GM10266 (cell line): ENCODE data around the gene CRAMP1.

Source experiments
- DNase-seq: peaks from one replicate; pipeline ENCODE4 v3.0.0; 2012; ENCODE audit errors: extremely low spot score
- TF ChIP-seq, protein P1 (sequence below): IDR thresholded peaks from 2 replicates; pipeline ENCODE4 v1.5.1; 2012; ENCODE audit warnings: mild to moderate bottlenecking, low read depth; ENCODE audit not compliant: control insufficient read depth, insufficient read depth; ENCODE audit errors: missing control alignments

Gene CRAMP1

GRCh38 chr16:1655269-1655807, 43.2 kb downstream of the CRAMP1 start:
- no peak for DNase-seq
- TF ChIP-seq, protein P1, sequence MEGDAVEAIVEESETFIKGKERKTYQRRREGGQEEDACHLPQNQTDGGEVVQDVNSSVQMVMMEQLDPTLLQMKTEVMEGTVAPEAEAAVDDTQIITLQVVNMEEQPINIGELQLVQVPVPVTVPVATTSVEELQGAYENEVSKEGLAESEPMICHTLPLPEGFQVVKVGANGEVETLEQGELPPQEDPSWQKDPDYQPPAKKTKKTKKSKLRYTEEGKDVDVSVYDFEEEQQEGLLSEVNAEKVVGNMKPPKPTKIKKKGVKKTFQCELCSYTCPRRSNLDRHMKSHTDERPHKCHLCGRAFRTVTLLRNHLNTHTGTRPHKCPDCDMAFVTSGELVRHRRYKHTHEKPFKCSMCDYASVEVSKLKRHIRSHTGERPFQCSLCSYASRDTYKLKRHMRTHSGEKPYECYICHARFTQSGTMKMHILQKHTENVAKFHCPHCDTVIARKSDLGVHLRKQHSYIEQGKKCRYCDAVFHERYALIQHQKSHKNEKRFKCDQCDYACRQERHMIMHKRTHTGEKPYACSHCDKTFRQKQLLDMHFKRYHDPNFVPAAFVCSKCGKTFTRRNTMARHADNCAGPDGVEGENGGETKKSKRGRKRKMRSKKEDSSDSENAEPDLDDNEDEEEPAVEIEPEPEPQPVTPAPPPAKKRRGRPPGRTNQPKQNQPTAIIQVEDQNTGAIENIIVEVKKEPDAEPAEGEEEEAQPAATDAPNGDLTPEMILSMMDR: no peak

- TF ChIP-seq, protein P1: no peak
- no peak for DNase-seq
Measured at GRCh38 chr16:1655909-1656807, 44.0 kb downstream of the CRAMP1 start.

- TF ChIP-seq, protein P1: no peak
- DNase-seq: no peak
Measured at GRCh38 chr16:1656808-1657617, 44.9 kb downstream of the CRAMP1 start.

DNA sequence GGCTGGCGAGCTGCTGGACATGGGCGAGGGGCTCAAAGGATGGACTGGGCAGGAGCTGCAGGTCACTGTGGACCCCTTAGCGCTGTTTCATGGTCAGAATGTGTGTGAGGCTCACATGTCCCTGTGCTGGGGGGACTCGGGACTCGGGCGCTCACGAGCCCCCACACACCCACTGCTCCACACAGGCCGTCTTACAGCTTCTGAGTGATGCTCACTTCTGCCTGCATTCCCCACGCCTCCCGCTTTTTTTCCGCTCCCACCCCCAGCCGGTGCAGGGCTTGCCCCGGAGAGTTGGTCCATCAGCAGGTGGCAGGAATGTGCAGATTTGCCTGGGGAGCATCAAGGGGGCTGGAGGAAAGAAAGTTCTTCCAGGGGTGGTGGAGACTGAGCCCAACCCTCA, 45.7 kb downstream of the CRAMP1 start:
- TF ChIP-seq, protein P1: no peak
- no peak for DNase-seq

DNA sequence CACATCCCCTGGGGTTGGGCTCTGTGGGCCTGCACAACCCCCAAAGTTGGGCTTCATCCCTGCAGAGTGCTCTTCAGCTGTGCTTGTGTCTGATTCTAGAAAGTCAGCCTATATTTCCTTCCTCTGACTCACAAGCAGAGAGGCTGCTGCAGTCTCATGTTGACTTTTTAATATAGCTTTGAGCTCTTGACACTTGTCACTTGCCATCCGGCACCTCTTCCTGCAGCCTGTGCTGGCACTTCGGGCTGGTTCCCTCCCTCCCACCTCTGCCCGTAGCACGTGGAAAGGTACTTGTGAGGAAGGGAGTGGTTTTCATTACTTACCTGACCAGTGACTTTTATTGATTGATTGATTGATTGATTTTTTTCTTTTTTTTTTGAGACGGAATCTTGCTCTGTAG, 46.9 kb downstream of the CRAMP1 start:
- TF ChIP-seq, protein P1: no peak
- no peak for DNase-seq

GRCh38 chr16:1661826-1662225, 49.7 kb downstream of the CRAMP1 start:
- TF ChIP-seq, protein P1: no peak
- no peak for DNase-seq
